ENCODE data around the gene RAPGEF4.

GRCh38 chr2:173066887-173067676, 331.4 kb downstream of the RAPGEF4 start:
- no peak for TF ChIP-seq CTCF (IDR thresholded peaks at IDR 0.05; ENCODE audit: low read depth, low read length)
- no peak for TF ChIP-seq EZH2phosphoT487 (IDR thresholded peaks at IDR 0.05; ENCODE audit: low read depth)
